Hepatocyte (in vitro differentiated cells): ENCODE data around the gene OR10K2.

ENCODE experiments used
- CTCF ChIP-seq: fragments of 200-600 bp; sonication (generic); IDR thresholded peaks from 2 replicates; pipeline ENCODE4 v1.5.1; 2016; ENCODE audit warnings: antibody characterized with exemption, mild to moderate bottlenecking; ENCODE audit not compliant: poor library complexity
- EZH2 ChIP-seq: fragments of 200-600 bp; sonication (generic); IDR thresholded peaks from 2 replicates; pipeline ENCODE4 v1.6.1; 2016; ENCODE audit warnings: antibody characterized with exemption, mild to moderate bottlenecking, borderline replicate concordance
- EZH2phosphoT487 ChIP-seq: fragments of 200-600 bp; sonication (generic); IDR thresholded peaks from one replicate; pipeline ENCODE4 v1.6.1; 2018; ENCODE audit warnings: antibody characterized with exemption, mild to moderate bottlenecking, low read depth, moderate library complexity; ENCODE audit not compliant: unreplicated experiment, severe bottlenecking

DNA sequence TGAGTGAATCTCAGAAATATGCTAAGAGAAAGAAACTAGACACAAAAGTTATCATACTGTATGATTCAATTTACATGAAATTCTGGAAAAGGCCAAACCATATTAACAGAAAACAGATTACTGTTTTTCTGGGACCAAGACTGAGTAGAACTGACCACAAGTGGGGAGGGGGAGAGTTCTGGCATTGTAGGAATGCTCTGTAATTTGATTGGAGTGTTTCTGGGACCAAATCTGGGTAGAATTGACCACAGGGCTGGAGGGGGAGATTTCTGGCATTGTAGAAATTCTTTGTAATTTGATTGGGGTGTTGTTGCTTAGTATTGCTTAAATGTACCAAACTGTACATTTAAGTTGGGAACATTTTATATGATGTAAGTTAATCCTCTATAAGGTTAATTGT lies 32.2 kb upstream of the OR10K2 start:
- TF ChIP-seq EZH2 (no peak), CTCF (no peak), EZH2phosphoT487 (no peak)
